K562 (cell line): ENCODE results near the gene STK31. TPM values are rescaled to one million over a fixed set of nuclear protein-coding genes. Genes with fewer than 3 reads are reported as not detected.

Source experiments
- ATAC-seq: fragments of 200-7000 bp; cut with Tn5 transposase; 3 replicates; pipeline ENCODE4 v1.9.1; 2020; ENCODE audit warnings: moderate library complexity
- BruUV-seq: library from RNA; stranded (reverse); fragments of 400-500 nt; replicated peaks from 2 replicates; lab custom pipeline; 2021; lab: Mats Ljungman, UMichigan
- CTCF ChIA-PET: fragments of 300-600 bp; formaldehyde crosslinking; extraction: SDS; loops from one replicate; lab custom pipeline; 2021; ENCODE audit warnings: low intra/inter-chr PET ratio; lab: Yijun Ruan, JAX
- POLR2A ChIA-PET: fragments of 300-600, 350-650 bp; sonication (Branson Sonifier 250); formaldehyde crosslinking; extraction: SDS; loops from one replicate; lab custom pipeline; 2021; ENCODE audit warnings: antibody characterized with exemption, inconsistent platforms; lab: Yijun Ruan, JAX
- DNase-seq, 4 experiments: peaks; one replicate each; pipeline versions ENCODE4 v3.0.0 to v3.0.0-alpha.2; 2011 to 2018; ENCODE audit warnings: low spot score in 3 of 4, mixed read lengths in 3 of 4; ENCODE audit errors: extremely low read depth in 1 of 4
- FAIRE-seq: peaks from 2 replicates; lab custom pipeline; 2011; peaks lifted over from hg19 to GRCh38; lab: Jason Lieb, UNC
- H2AFZ ChIP-seq: 2 replicates; pipeline ENCODE4 v1.6.0; 2011; ENCODE audit warnings: low read depth, low read length, control low read depth, inconsistent platforms
- H3K27ac ChIP-seq: fragments of 200-600 bp; 3 replicates; pipeline ENCODE4 v1.8.0; 2011; ENCODE audit warnings: low read depth, mild to moderate bottlenecking, control low read depth, inconsistent platforms, low read length, moderate library complexity, mixed read lengths; ENCODE audit errors: extremely low read depth
- H3K27me3 ChIP-seq, 2 experiments: fragments of 300-600 bp in 1 of 2; 2 replicates in 1 of 2; 3 replicates in 1 of 2; pipeline versions ENCODE4 v1.6.0 to v1.8.0; 2011; ENCODE audit warnings: inconsistent platforms in 2 of 2, low read length in 2 of 2, mild to moderate bottlenecking in 1 of 2, mixed read lengths in 1 of 2, moderate library complexity in 1 of 2; ENCODE audit not compliant: control insufficient read depth in 2 of 2, insufficient read depth in 2 of 2
- H3K36me3 ChIP-seq: fragments of 300-600 bp; 3 replicates; pipeline ENCODE4 v1.8.0; 2011; ENCODE audit warnings: mild to moderate bottlenecking, low read length, inconsistent platforms; ENCODE audit not compliant: control insufficient read depth, insufficient read depth
- H3K4me1 ChIP-seq, 2 experiments: fragments of 200-600 bp in 1 of 2; replicated peaks in 1 of 2; 2 replicates in 1 of 2; 3 replicates in 1 of 2; pipeline versions ENCODE4 v1.5.1 to v1.8.0; 2011; ENCODE audit warnings: inconsistent platforms in 2 of 2, low read length in 2 of 2, mild to moderate bottlenecking in 1 of 2, mixed read lengths in 1 of 2, moderate library complexity in 1 of 2; ENCODE audit not compliant: control insufficient read depth in 2 of 2, insufficient read depth in 2 of 2
- H3K4me2 ChIP-seq: 2 replicates; pipeline ENCODE4 v1.6.1; 2011; ENCODE audit warnings: low read length, control low read depth, inconsistent platforms, mixed read lengths; ENCODE audit not compliant: insufficient read depth
- H3K4me3 ChIP-seq: fragments of 200-600 bp; sonication (generic), shearing (Covaris generic); 2 replicates; pipeline ENCODE4 v1.5.1; 2016; ENCODE audit warnings: control low read depth, inconsistent platforms
- H3K79me2 ChIP-seq: fragments of 200-600 bp; 3 replicates; pipeline ENCODE4 v1.8.0; 2011; ENCODE audit warnings: low read length, inconsistent platforms; ENCODE audit not compliant: control insufficient read depth, insufficient read depth
- H3K9ac ChIP-seq, 2 experiments: 2 replicates each; pipeline versions ENCODE4 v1.6.0 to v1.6.1; 2011; ENCODE audit warnings: low read depth in 2 of 2, low read length in 2 of 2, control low read depth in 1 of 2, inconsistent platforms in 1 of 2, mild to moderate bottlenecking in 1 of 2, mixed read lengths in 1 of 2; ENCODE audit not compliant: insufficient read depth in 1 of 2
- H3K9me1 ChIP-seq: one replicate; pipeline ENCODE4 v1.6.0; 2011; ENCODE audit warnings: inconsistent platforms, mild to moderate bottlenecking, low read length, moderate library complexity; ENCODE audit not compliant: control insufficient read depth, insufficient read depth
- H3K9me3 ChIP-seq: replicated peaks from 2 replicates; pipeline ENCODE4 v1.5.1; 2011; ENCODE audit warnings: low read depth, low read length, inconsistent platforms; ENCODE audit not compliant: control insufficient read depth, insufficient read depth
- H4K20me1 ChIP-seq: replicated peaks from 2 replicates; pipeline ENCODE4 v1.6.1; 2011; ENCODE audit warnings: low read length, inconsistent platforms, mixed read lengths; ENCODE audit not compliant: control insufficient read depth, insufficient read depth
- ARID1B ChIP-seq: fragments of 450-650 bp; IDR thresholded peaks from 2 replicates; pipeline ENCODE4 v1.6.1; 2016; ENCODE audit warnings: antibody characterized with exemption, mild to moderate bottlenecking, inconsistent platforms
- CC2D1A ChIP-seq: fragments of 450-650 bp; IDR thresholded peaks from 2 replicates; pipeline ENCODE4 v1.6.1; 2017; ENCODE audit warnings: mild to moderate bottlenecking
- CEBPG ChIP-seq, 3 experiments: fragments of 200-800 bp in 1 of 3; sonication (Bioruptor generic) in 1 of 3; sonication (generic) in 1 of 3; formaldehyde crosslinking in 1 of 3; IDR thresholded peaks in 2 of 3; conservative IDR thresholded peaks in 1 of 3; 2 replicates each; pipeline versions ENCODE4 v1.6.1 to v1.8.0; 2016 to 2022; ENCODE audit warnings: missing compliant biosample characterization in 2 of 3, missing genetic modification characterization in 2 of 3, mild to moderate bottlenecking in 1 of 3, missing genetic modification reagents in 1 of 3
- DACH1 ChIP-seq: fragments of 450-650 bp; IDR thresholded peaks from 2 replicates; pipeline ENCODE4 v1.6.1; 2018; ENCODE audit not compliant: partially characterized antibody
- E2F4 ChIP-seq: sonication (generic); formaldehyde crosslinking; IDR thresholded peaks from 2 replicates; pipeline ENCODE4 v1.8.0; 2022; ENCODE audit warnings: mild to moderate bottlenecking, low read depth, missing genetic modification reagents
- EHMT2 ChIP-seq: fragments of 450-650 bp; IDR thresholded peaks from 2 replicates; pipeline ENCODE4 v1.6.1; 2018; ENCODE audit warnings: antibody characterized with exemption
- FOSL1 ChIP-seq: fragments of 200-800 bp; sonication (Bioruptor generic); conservative IDR thresholded peaks from 2 replicates; pipeline ENCODE4 v1.6.1; 2016; ENCODE audit warnings: missing genetic modification characterization, missing compliant biosample characterization
- KLF16 ChIP-seq: IDR thresholded peaks from 2 replicates; pipeline ENCODE4 v1.6.1; 2016; ENCODE audit warnings: antibody characterized with exemption
- NCOR1 ChIP-seq: fragments of 450-650 bp; IDR thresholded peaks from 2 replicates; pipeline ENCODE4 v1.6.1; 2016; ENCODE audit warnings: mild to moderate bottlenecking, moderate library complexity
- NFYB ChIP-seq: IDR thresholded peaks from 2 replicates; pipeline ENCODE4 v1.6.1; 2011; ENCODE audit warnings: mild to moderate bottlenecking, moderate library complexity; ENCODE audit not compliant: insufficient read length; ENCODE audit errors: extremely low read depth
- PHB2 ChIP-seq: fragments of 450-650 bp; IDR thresholded peaks from 2 replicates; pipeline ENCODE4 v1.6.1; 2017; ENCODE audit warnings: low read depth
- SRSF3 ChIP-seq: fragments of 200-400 bp; formaldehyde crosslinking; IDR thresholded peaks from 2 replicates; pipeline ENCODE4 v1.6.1; 2016; ENCODE audit warnings: mild to moderate bottlenecking, low read length, moderate library complexity; ENCODE audit not compliant: insufficient read depth
- ZBTB43 ChIP-seq: sonication (generic); formaldehyde crosslinking; IDR thresholded peaks from 2 replicates; pipeline ENCODE4 v1.8.0; 2023; ENCODE audit warnings: mild to moderate bottlenecking, missing genetic modification reagents
- ZEB2 ChIP-seq: fragments of 450-650 bp; IDR thresholded peaks from 2 replicates; pipeline ENCODE4 v1.6.1; 2016
- ZFX ChIP-seq: sonication (generic); formaldehyde crosslinking; IDR thresholded peaks from 2 replicates; pipeline ENCODE4 v1.8.0; 2022; ENCODE audit warnings: mild to moderate bottlenecking, missing genetic modification reagents, moderate library complexity
- ZNF584 ChIP-seq: fragments of 200-800 bp; sonication (Bioruptor generic); IDR thresholded peaks from 2 replicates; pipeline ENCODE4 v1.6.1; 2016; ENCODE audit warnings: low read depth, mild to moderate bottlenecking, missing genetic modification characterization, missing compliant biosample characterization
- ZNF740 ChIP-seq, 3 experiments: fragments of 200-800 bp in 1 of 3; sonication (Bioruptor generic) in 1 of 3; sonication (generic) in 1 of 3; formaldehyde crosslinking in 1 of 3; IDR thresholded peaks; 2 replicates each; pipeline versions ENCODE4 v1.6.1 to v1.8.0; 2016 to 2022; ENCODE audit warnings: mild to moderate bottlenecking in 2 of 3, missing compliant biosample characterization in 2 of 3, missing genetic modification characterization in 2 of 3, missing genetic modification reagents in 1 of 3
- WGBS: fragments of 100-300 bp; shearing (Covaris generic); methylation state at CpG from one replicate; pipeline ENCODE4 v1.1.6; 2016; ENCODE audit warnings: low coverage, mixed read lengths; ENCODE audit not compliant: insufficient coverage; ENCODE audit errors: missing lambda C conversion rate; 5-methylcytosine and 5-hydroxymethylcytosine counted together
- in situ Hi-C: fragments of 300-500 bp; cut with MboI; formaldehyde crosslinking; loops from 4 replicates; pipeline ENCODE4 v1.15.0; 2018; ENCODE audit warnings: inconsistent platforms, mixed read lengths
- intact Hi-C: fragments of 100-400 bp; cut with micrococcal nuclease; formaldehyde crosslinking; loops from 2 replicates; pipeline ENCODE4 v1.14.2; 2022
- polyA plus RNA-seq, 8 experiments: library from polyadenylated mRNA; depleted of rRNA in 4 of 8; stranded (reverse) in 5 of 8; unstranded in 3 of 8; fragments of >200 nt; fragmentation: Nextera tagmentation in 2 of 8; fragmentation: Illumina TruSeq in 1 of 8; extraction: Ambion mirVana in 2 of 8; extraction: Trizol in 1 of 8; gene quantifications; 2 replicates each; pipeline versions ENCODE4 v1.2.1 to v1.2.3, GENCODE V29; 2011 to 2014; ENCODE audit warnings: inconsistent platforms in 1 of 8, missing spikeins in 1 of 8
- total RNA-seq, 7 experiments: library from RNA; depleted of rRNA in 6 of 7; stranded (reverse); fragments of >200 nt in 6 of 7; fragmentation: Illumina TruSeq in 2 of 7; extraction: Trizol in 2 of 7; gene quantifications; 2 replicates each; pipeline versions ENCODE4 v1.2.1 to v1.2.3, GENCODE V29; 2011 to 2021; ENCODE audit warnings: low replicate concordance in 1 of 7
- TF ChIP-seq, protein P1 (sequence below): fragments of 450-650 bp; IDR thresholded peaks from 2 replicates; pipeline ENCODE4 v1.6.1; 2016; ENCODE audit warnings: mild to moderate bottlenecking

Gene STK31
- total and polyA plus RNA-seq, 9 of the 15 experiments (the other 6 are each of a cell fraction or from before 2014, with no cell fraction given) = 0.09 to 1.2 (median 0.26) TPM

DNA sequence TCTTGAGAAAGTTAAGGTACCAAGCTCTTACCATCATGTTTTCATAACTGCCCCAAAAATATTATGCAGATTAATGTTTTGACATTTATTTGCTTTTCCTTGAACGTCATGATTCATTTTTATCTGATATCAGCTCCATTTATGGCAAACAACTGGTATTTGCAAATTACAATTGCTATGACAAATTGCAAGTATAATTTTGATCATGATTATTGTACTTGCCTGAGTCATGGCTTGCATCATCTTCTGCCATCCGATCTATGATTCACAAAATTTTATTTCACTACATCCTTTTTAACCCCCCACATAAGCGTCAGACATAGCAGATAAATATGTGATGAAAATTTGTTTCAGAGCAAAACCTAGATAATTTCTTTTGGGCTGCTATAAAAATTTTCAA is 155.0 kb downstream of the STK31 start:
- H3K79me2 ChIP-seq = no peaks in the 10 kb centered on the region
- FAIRE-seq = no peak
- intact Hi-C loops = no loop called here
- no peak for DNase-seq
- H3K9me1 ChIP-seq = no peaks in the 10 kb centered on the region
- H3K27ac ChIP-seq = no peak overlapping the region
- ChIA-PET POLR2A (interaction anchor here (0.7 kb wide), 1 partner anchor 1261 kb away, joined by 4 read pairs; no protein-coding TSS in a partner anchor), CTCF (no interaction called here)
- no TSS peak for BruUV-seq
- no peak overlapping the region for H2AFZ ChIP-seq
- 5% methylated on average over 3 of the region's 3 CpGs for WGBS
- no peak overlapping the region for H3K9ac ChIP-seq
- no peaks in the 10 kb centered on the region for H3K36me3 ChIP-seq
- no peak overlapping the region for H3K4me2 ChIP-seq
- no peaks in the 10 kb centered on the region for H3K4me1 ChIP-seq
- H3K9me3 ChIP-seq = no peaks in the 10 kb centered on the region
- no peak for ATAC-seq
- no peak overlapping the region for H3K4me3 ChIP-seq
- no peaks in the 10 kb centered on the region for H3K27me3 ChIP-seq
- H4K20me1 ChIP-seq = no peaks in the 10 kb centered on the region
- in situ Hi-C loops = no loop called here
- no peak for TF ChIP-seq E2F4 (CRISPR knock-in tag)
- no peak for TF ChIP-seq CC2D1A
- peak; percentile 9; the same call in 1 of the 2 replicates for TF ChIP-seq ARID1B
- TF ChIP-seq ZBTB43 (CRISPR knock-in tag) = no peak
- TF ChIP-seq EHMT2 = no peak
- no peak for TF ChIP-seq DACH1
- TF ChIP-seq SRSF3 = no peak
- no peak for TF ChIP-seq ZNF740 (CRISPR knock-in tag; IDR thresholded peaks at IDR 0.05)
- TF ChIP-seq ZNF740 (tag; IDR thresholded peaks at IDR 0.05) = no peak
- no peak for TF ChIP-seq NCOR1
- TF ChIP-seq ZNF584 = no peak
- TF ChIP-seq ZEB2 = no peak
- TF ChIP-seq ZFX (CRISPR knock-in tag) = no peak
- TF ChIP-seq, protein P1, sequence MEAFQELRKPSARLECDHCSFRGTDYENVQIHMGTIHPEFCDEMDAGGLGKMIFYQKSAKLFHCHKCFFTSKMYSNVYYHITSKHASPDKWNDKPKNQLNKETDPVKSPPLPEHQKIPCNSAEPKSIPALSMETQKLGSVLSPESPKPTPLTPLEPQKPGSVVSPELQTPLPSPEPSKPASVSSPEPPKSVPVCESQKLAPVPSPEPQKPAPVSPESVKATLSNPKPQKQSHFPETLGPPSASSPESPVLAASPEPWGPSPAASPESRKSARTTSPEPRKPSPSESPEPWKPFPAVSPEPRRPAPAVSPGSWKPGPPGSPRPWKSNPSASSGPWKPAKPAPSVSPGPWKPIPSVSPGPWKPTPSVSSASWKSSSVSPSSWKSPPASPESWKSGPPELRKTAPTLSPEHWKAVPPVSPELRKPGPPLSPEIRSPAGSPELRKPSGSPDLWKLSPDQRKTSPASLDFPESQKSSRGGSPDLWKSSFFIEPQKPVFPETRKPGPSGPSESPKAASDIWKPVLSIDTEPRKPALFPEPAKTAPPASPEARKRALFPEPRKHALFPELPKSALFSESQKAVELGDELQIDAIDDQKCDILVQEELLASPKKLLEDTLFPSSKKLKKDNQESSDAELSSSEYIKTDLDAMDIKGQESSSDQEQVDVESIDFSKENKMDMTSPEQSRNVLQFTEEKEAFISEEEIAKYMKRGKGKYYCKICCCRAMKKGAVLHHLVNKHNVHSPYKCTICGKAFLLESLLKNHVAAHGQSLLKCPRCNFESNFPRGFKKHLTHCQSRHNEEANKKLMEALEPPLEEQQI = no peak
- TF ChIP-seq KLF16 = no peak
- no peak for TF ChIP-seq PHB2
- 0 out of 2 replicates have a peak, but pooled peaks have one; percentile 18 for TF ChIP-seq FOSL1 (tag)
- no peak for TF ChIP-seq CEBPG (CRISPR knock-in tag; IDR thresholded peaks at IDR 0.05)
- TF ChIP-seq CEBPG (tag; conservative IDR thresholded peaks at IDR 0.05 in 1 of 2, IDR thresholded peaks at IDR 0.05 in 1 of 2) = peak in 1 of 2 experiments; percentile 87; a peak in 2 of 4 replicates
- no peak for TF ChIP-seq NFYB
